Stimulated activated CD8-positive, alpha-beta memory T cell treated with anti-CD3 and anti-CD28 coated beads, Interleukin-7, amount 100 ng/mL, for 48 hours (primary cell): ENCODE measurements around the gene ENDOG.

Source experiments
- DNase-seq, 2 donors: peaks; one replicate each; pipeline ENCODE4 v3.0.0-alpha.2; 2020; ENCODE audit warnings: low read depth in 1 of 2; ENCODE audit errors: extremely low read depth in 1 of 2

Gene ENDOG

GRCh38 chr9:128798896-128799295, 19.4 kb upstream of the ENDOG start:
- DNase-seq = no peak

- DNase-seq = no peak
Measured at GRCh38 chr9:128800061-128800460, 18.2 kb upstream of the ENDOG start.

- no peak for DNase-seq
Measured at GRCh38 chr9:128802482-128802881, 15.8 kb upstream of the ENDOG start.

GRCh38 chr9:128805661-128806060, 12.6 kb upstream of the ENDOG start:
- DNase-seq = no peak

GRCh38 chr9:128807827-128808226, 10.5 kb upstream of the ENDOG start:
- DNase-seq = no peak

- DNase-seq = no peak
Measured at GRCh38 chr9:128808543-128808942, 9.8 kb upstream of the ENDOG start.

- DNase-seq = no peak
Measured at GRCh38 chr9:128809036-128809599, 9.2 kb upstream of the ENDOG start.

GRCh38 chr9:128809831-128810230, 8.5 kb upstream of the ENDOG start:
- DNase-seq = no peak

GRCh38 chr9:128810873-128811272, 7.4 kb upstream of the ENDOG start:
- DNase-seq = no peak

- peak in 1 of 2 donors; percentile 26 for DNase-seq
Measured at GRCh38 chr9:128818839-128819715, 777 bp downstream of the ENDOG start.

- DNase-seq = no peak
Measured at GRCh38 chr9:128819716-128820664, 1.7 kb downstream of the ENDOG start.

- DNase-seq = no peak
Measured at GRCh38 chr9:128820665-128821583, 2.6 kb downstream of the ENDOG start.

GRCh38 chr9:128821584-128822406, 3.5 kb downstream of the ENDOG start:
- DNase-seq = no peak

- DNase-seq = no peak
Measured at GRCh38 chr9:128822407-128823042, 4.2 kb downstream of the ENDOG start.

- no peak for DNase-seq
Measured at GRCh38 chr9:128823362-128823902, 5.1 kb downstream of the ENDOG start.

- no peak for DNase-seq
Measured at GRCh38 chr9:128823903-128824406, 5.7 kb downstream of the ENDOG start.

- DNase-seq = no peak
Measured at GRCh38 chr9:128824911-128825310, 6.6 kb downstream of the ENDOG start.

GRCh38 chr9:128825923-128826700, 7.8 kb downstream of the ENDOG start:
- DNase-seq = no peak
